Spinal cord (tissue), 10 donors: ENCODE data around the gene RBPJ. TPM values are rescaled to one million over a fixed set of nuclear protein-coding genes. Genes with fewer than 3 reads are reported as not detected.

ENCODE experiments used
- DNase-seq, 6 donors: peaks; one replicate each; pipeline versions ENCODE4 v3.0.0 to v3.0.0-alpha.2; 2013 to 2015; ENCODE audit warnings: low spot score in 6 of 6, low read depth in 4 of 6
- H3K27ac ChIP-seq: one replicate; pipeline ENCODE4 v1.5.1; 2013; ENCODE audit warnings: low read depth, low read length, control low read depth
- H3K27me3 ChIP-seq: one replicate; pipeline ENCODE4 v1.6.1; 2013; ENCODE audit warnings: low read length; ENCODE audit not compliant: control insufficient read depth, insufficient read depth
- H3K36me3 ChIP-seq: one replicate; pipeline ENCODE4 v1.6.1; 2013; ENCODE audit warnings: low read length; ENCODE audit not compliant: control insufficient read depth, insufficient read depth
- H3K4me1 ChIP-seq: one replicate; pipeline ENCODE4 v1.6.1; 2013; ENCODE audit warnings: low read length; ENCODE audit not compliant: control insufficient read depth, insufficient read depth
- H3K4me3 ChIP-seq: one replicate; pipeline ENCODE4 v1.5.1; 2013; ENCODE audit warnings: low read depth, low read length, control low read depth
- H3K9me3 ChIP-seq: one replicate; pipeline ENCODE4 v1.6.1; 2013; ENCODE audit warnings: low read length; ENCODE audit not compliant: control insufficient read depth, insufficient read depth
- WGBS: methylation state at CpG from one replicate; pipeline ENCODE4 v1.1.5; 2013; ENCODE audit warnings: missing lambda C conversion rate; ENCODE audit not compliant: insufficient coverage; 5-methylcytosine and 5-hydroxymethylcytosine counted together
- polyA plus RNA-seq, 2 donors: library from polyadenylated mRNA; unstranded; fragments of 120-200 nt; gene quantifications; one replicate each; pipeline ENCODE4 v1.2.1, GENCODE V29; 2013; ENCODE audit not compliant: insufficient read length in 2 of 2
- total RNA-seq, 2 donors: library from RNA; depleted of rRNA in 1 of 2; stranded (reverse); fragments of 120-200 nt in 1 of 2; fragments of >200 nt in 1 of 2; gene quantifications; one replicate each; pipeline versions ENCODE4 v1.2.3 to v1.2.4, GENCODE V29; 2013 to 2014
- donor health status: healthy.

Gene RBPJ
- total and polyA plus RNA-seq, 4 donors, result 79.7 to 122 (median 96.5) TPM

DNA sequence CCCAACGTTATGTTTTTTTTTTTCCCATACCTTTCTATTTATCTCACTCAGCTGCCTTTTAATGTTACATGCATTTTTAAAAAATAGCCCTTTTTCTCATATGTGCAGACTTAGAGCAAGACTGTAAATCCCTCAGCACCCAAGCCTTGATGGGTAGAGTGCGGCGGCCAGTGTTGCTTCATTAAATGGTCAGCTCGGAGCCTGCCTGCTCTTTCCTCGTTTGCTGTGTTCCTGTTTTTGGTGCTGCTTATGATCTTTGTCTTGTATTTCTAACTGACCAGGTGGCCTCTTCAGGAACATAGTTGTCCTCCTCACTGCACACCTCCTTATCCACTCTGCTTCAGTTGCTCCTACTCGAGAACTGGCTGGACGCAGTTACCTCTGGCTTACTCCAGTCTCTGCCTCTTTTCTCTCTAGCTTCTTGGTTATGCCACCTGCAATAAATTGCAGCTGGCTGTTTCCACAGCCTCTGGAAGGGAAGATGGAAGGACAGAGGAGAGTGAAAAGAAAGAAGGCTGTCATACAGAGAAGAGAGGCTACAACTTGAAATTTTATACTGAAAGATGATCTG, 10.7 kb downstream of the RBPJ start:
- Histone ChIP-seq H3K4me3 (no peak overlapping the region), H3K4me1 (no peaks in the 10 kb centered on the region), H3K9me3 (no peaks in the 10 kb centered on the region), H3K27ac (no peak overlapping the region), H3K36me3 (no peaks in the 10 kb centered on the region), H3K27me3 (no peaks in the 10 kb centered on the region)
- WGBS, result 70% methylated on average over 5 of the region's 7 CpGs
- peak in 1 of 6 donors; percentile 25 for DNase-seq

DNA sequence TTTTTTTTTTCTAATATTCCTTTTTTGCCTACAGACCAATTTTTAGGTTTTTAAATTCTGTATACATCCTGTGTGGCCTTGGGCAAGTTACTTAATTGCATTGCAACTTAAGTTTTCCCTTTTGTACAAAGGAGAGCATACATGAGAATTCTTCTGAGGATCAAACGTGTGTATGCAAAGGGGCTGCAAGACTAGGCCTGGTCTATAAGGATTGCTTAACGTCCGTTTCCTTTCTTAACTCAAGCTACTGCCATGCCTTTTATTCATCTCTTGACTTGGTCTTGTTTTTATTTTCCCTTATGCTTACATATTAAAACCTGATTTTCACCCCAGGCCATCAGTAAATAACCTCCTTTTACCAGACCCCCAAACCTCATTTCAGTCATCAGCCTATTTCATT, 13.6 kb downstream of the RBPJ start:
- H3K9me3 ChIP-seq, result no peaks in the 10 kb centered on the region
- no peaks in the 10 kb centered on the region for H3K4me1 ChIP-seq
- H3K27me3 ChIP-seq, result no peaks in the 10 kb centered on the region
- DNase-seq, result no peak
- 70% methylated on average over 2 of the region's 3 CpGs for WGBS
- no peaks in the 10 kb centered on the region for H3K36me3 ChIP-seq
- H3K4me3 ChIP-seq, result no peak overlapping the region
- H3K27ac ChIP-seq, result no peak overlapping the region

DNA sequence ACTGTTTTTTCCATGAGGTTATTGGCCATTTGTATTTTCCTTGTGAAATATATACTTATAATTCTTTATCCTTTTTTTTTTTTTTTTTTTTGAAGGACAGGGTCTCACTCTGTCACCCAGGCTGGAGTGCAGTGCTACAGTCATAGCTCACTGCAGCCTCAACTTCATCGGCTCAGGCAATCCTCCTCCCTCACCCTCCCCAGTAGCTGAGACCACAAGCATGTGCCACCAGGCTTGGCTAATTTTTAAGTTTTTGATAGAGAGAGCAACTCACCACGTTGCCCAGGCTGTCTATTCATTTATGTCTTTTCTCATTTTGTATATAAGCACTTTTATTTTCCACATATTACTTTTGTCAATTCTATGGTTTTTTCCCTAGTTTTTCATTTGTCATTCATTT, 16.8 kb downstream of the RBPJ start:
- no peak overlapping the region for H3K27ac ChIP-seq
- no peaks in the 10 kb centered on the region for H3K27me3 ChIP-seq
- no peaks in the 10 kb centered on the region for H3K9me3 ChIP-seq
- H3K4me3 ChIP-seq, result no peak overlapping the region
- no peaks in the 10 kb centered on the region for H3K36me3 ChIP-seq
- no peak for DNase-seq
- H3K4me1 ChIP-seq, result peaks cover 4% of the 10 kb centered on the region
- no CpG with 5 or more reads among the region's 2 CpGs for WGBS

DNA sequence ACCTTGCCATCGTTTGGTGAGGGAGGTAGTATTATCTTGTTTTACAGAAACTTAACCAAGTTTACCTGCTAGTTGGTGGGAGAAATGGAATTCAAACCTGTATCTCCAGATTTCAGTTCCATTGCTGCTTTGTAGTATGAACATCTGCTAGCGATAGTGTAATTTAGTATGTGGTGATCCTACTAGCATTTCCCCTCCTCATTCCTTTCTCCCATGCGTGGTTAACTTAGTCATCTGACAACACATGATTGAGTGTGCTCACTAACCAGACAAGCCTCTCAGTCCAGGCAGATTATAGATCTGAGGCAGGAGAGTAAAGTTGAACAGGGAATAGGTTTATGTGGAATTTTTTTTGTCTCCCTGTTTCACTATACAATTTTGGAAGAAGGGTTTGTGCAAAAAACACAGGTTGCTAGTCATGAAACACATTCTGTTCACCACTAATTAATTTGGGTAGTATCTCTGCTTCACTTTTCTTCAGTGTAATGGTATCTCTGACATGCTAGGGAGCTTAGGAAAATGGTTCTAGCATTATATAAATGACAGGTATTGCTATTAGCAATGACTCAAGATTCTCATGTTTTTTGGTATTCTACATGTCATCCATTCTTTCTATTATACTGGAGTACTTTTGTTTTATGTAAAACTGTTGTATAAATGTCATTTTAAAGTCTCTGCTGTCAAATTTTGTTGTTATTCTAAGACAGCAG, 21.7 kb downstream of the RBPJ start:
- Histone ChIP-seq H3K27me3 (no peaks in the 10 kb centered on the region), H3K27ac (peak overlapping the region; percentile 73), H3K36me3 (no peaks in the 10 kb centered on the region), H3K9me3 (no peaks in the 10 kb centered on the region), H3K4me1 (peaks cover 10% of the 10 kb centered on the region), H3K4me3 (no peak overlapping the region)
- WGBS, result no CpG with 5 or more reads among the region's 3 CpGs
- DNase-seq, result peak in 1 of 6 donors; percentile 42

DNA sequence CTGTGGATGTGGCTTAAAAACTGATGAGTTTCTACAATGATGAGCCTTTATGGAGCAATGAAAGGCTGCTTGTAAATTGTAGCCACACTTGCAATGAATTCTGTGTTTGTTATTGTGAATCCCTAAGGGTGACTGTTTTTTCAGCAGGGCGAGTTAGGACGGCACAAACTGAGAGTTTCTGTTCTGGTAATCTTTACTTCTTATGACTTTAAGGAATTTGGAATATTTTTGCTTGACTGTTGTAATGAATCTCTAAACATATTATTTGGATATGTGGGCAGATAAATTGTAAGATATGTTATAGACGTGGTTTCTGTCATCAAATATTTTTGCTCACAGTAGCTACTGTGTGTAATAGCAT, 22.2 kb downstream of the RBPJ start:
- Histone ChIP-seq H3K9me3 (no peaks in the 10 kb centered on the region), H3K27me3 (no peaks in the 10 kb centered on the region), H3K27ac (peak overlapping the region; percentile 73), H3K4me3 (no peak overlapping the region), H3K36me3 (no peaks in the 10 kb centered on the region), H3K4me1 (peaks cover 10% of the 10 kb centered on the region)
- DNase-seq, result peak in 3 of 6 donors; percentile 35 to 84 (median 49)
- no CpG with 5 or more reads among the region's 3 CpGs for WGBS

DNA sequence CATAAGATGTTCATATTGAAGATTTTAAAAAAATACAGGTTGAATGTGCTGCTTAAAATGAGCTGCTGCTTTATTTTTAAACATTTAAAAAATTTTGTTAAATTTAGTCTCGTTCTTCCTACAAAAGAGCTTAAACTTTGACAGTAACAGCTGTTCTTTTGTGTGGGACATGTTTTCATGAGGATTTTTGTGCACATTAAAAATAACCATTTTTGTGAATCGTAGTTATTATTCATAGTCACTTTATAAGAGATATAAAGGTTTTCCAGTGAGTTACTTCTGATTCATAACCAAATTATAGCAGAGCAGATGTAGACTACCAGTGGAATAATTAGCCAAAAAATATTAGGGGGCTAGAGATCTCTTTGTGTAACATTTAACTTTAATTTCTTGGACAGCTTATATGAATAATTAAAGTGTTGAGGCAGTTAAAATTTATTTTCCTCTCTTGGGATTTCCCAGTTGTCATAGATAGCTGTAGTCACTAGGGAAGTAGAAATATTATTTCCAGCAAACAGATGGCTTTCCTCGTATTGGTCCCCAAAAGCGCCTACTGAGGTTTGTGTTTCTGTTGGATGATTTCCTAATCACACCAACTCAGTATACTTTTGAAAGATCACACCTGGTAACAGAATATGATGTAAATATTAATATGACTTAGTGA, 24.2 kb downstream of the RBPJ start:
- Histone ChIP-seq H3K27me3 (no peaks in the 10 kb centered on the region), H3K4me1 (peaks cover 16% of the 10 kb centered on the region), H3K9me3 (no peaks in the 10 kb centered on the region), H3K27ac (no peak overlapping the region), H3K4me3 (no peak overlapping the region), H3K36me3 (peaks cover 3% of the 10 kb centered on the region)
- peak in 1 of 6 donors; percentile 54 for DNase-seq
- WGBS, result no CpG with 5 or more reads among the region's 4 CpGs

DNA sequence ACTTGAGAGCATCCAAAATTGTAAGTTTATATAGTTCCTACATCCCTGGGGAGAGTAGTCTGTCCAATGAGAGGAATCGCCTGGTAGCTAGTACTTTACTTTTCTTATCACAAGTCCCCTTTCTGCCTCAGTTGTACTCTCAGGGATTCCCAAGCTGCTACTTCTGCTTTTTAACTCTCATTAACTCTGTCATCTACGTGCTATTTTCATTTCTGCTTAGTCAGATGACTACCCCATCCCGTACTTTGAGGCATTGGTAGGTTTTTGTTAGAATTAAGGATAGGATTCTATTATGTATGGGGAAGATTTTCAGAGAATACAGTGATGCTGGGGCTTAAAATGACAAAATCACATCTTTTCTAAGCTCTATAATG, 24.7 kb downstream of the RBPJ start:
- peaks cover 3% of the 10 kb centered on the region for H3K36me3 ChIP-seq
- no peak for DNase-seq
- no CpG with 5 or more reads among the region's 3 CpGs for WGBS
- no peak overlapping the region for H3K27ac ChIP-seq
- peaks cover 16% of the 10 kb centered on the region for H3K4me1 ChIP-seq
- no peaks in the 10 kb centered on the region for H3K27me3 ChIP-seq
- no peaks in the 10 kb centered on the region for H3K9me3 ChIP-seq
- H3K4me3 ChIP-seq, result no peak overlapping the region

DNA sequence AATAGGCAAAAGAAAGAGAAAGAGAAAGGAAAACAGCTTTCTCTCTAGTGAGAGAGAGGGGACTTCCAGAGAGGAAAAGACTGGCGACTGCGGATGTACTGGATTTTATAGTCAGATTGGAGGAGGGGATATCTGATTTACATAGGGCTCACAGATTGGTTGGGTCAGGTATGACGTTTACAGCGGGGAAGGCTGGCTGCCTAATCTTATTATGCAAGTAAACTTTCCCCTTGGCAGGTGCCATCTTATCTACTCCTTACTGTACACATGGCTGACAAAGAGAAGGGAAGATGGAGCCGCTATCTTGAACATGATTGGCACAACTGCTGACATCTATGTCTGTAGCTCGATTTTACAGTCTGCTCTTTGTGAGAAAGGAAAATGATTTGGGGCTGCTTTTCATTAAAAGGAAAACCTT, 25.4 kb downstream of the RBPJ start:
- Histone ChIP-seq H3K27ac (no peak overlapping the region), H3K9me3 (no peaks in the 10 kb centered on the region), H3K36me3 (peaks cover 3% of the 10 kb centered on the region), H3K4me1 (peaks cover 15% of the 10 kb centered on the region), H3K4me3 (no peak overlapping the region), H3K27me3 (no peaks in the 10 kb centered on the region)
- WGBS, result 94% methylated on average over 2 of the region's 6 CpGs
- peak in 1 of 6 donors; percentile 31 for DNase-seq

DNA sequence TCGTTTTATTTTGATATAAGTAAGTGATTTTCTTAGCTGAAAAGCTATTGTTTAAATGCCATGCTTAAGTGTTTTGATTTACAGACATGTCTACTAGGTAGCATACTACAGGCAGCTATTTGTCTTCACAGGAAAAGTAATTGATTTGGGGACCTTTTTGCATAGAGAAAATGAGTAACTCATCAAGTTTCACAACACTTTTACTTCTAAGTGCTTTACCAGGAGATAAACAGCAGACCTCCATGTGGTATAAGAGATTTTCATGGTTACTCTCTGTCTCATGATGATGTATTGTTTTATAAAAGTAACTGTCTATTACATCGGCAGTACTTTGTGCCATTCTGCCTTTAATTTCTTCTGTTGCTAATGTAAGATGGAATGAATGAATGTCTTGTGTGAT, 28.7 kb downstream of the RBPJ start:
- WGBS, result no CpG with 5 or more reads among the region's 2 CpGs
- no peaks in the 10 kb centered on the region for H3K27me3 ChIP-seq
- no peak overlapping the region for H3K4me3 ChIP-seq
- H3K36me3 ChIP-seq, result peaks cover 3% of the 10 kb centered on the region
- no peak for DNase-seq
- H3K9me3 ChIP-seq, result no peaks in the 10 kb centered on the region
- peaks cover 11% of the 10 kb centered on the region for H3K4me1 ChIP-seq
- H3K27ac ChIP-seq, result no peak overlapping the region

DNA sequence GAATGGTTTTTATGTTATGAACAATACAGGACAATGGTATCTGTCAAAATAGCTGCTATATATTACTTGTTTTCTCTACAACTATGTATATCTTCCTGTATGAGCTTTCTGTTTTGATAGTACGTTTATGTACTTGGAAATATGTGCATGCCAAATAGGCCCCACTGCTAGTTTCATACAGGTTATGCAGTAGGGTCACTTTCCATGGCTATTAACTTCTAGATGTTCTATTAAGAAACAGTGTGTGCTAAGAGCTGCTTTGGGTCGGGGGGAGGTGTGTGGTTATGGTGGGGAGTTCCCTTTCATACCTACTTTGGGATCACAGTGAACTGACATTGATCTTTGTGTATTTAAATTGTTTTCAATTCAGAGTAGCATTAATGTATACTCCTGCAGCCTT, 30.9 kb downstream of the RBPJ start:
- no CpG with 5 or more reads among the region's 2 CpGs for WGBS
- no peak overlapping the region for H3K27ac ChIP-seq

More for the DNA sequence above, 30.9 kb downstream of the RBPJ start:
- peaks cover 3% of the 10 kb centered on the region for H3K36me3 ChIP-seq
- H3K4me3 ChIP-seq, result no peak overlapping the region
- H3K27me3 ChIP-seq, result no peaks in the 10 kb centered on the region
- peaks cover 11% of the 10 kb centered on the region for H3K4me1 ChIP-seq
- H3K9me3 ChIP-seq, result no peaks in the 10 kb centered on the region
- no peak for DNase-seq
